Muscle layer of colon (tissue), 2 donors: ENCODE measurements around the gene RILPL2.
A peak's percentile ranks its signal among the peaks of the same experiment; 100 is the strongest.
"Not testable (repeated sequence)": the region's sequence is repeated elsewhere in the genome, so short reads cannot be mapped to it uniquely, and the experiment has no call there.

Experiments used
- H3K27ac ChIP-seq: one replicate; pipeline ENCODE4 v1.7.0; 2013; ENCODE audit warnings: low read depth, mild to moderate bottlenecking, low read length, moderate library complexity
- H3K27me3 ChIP-seq, 2 donors: one replicate each; pipeline ENCODE4 v1.7.0; 2013; ENCODE audit warnings: low read length in 2 of 2, mild to moderate bottlenecking in 2 of 2; ENCODE audit not compliant: insufficient read depth in 2 of 2, control insufficient read depth in 1 of 2
- H3K36me3 ChIP-seq: one replicate; pipeline ENCODE4 v1.7.0; 2013; ENCODE audit warnings: mild to moderate bottlenecking, low read length; ENCODE audit not compliant: insufficient read depth
- H3K4me1 ChIP-seq: one replicate; pipeline ENCODE4 v1.7.0; 2013; ENCODE audit warnings: mild to moderate bottlenecking, low read length; ENCODE audit not compliant: insufficient read depth
- H3K4me3 ChIP-seq, 2 donors: one replicate each; pipeline ENCODE4 v1.7.0; 2013; ENCODE audit warnings: low read length in 2 of 2, low read depth in 1 of 2, mild to moderate bottlenecking in 1 of 2, moderate library complexity in 1 of 2
- H3K9ac ChIP-seq: one replicate; pipeline ENCODE4 v1.7.0; 2013; ENCODE audit warnings: low read length
- H3K9me3 ChIP-seq: one replicate; pipeline ENCODE4 v1.7.0; 2013; ENCODE audit warnings: mild to moderate bottlenecking, low read length
- donor health status: abdominal sarcoma.
- donor health status: Adenocarcinoma of cecum.

RILPL2 gene

DNA sequence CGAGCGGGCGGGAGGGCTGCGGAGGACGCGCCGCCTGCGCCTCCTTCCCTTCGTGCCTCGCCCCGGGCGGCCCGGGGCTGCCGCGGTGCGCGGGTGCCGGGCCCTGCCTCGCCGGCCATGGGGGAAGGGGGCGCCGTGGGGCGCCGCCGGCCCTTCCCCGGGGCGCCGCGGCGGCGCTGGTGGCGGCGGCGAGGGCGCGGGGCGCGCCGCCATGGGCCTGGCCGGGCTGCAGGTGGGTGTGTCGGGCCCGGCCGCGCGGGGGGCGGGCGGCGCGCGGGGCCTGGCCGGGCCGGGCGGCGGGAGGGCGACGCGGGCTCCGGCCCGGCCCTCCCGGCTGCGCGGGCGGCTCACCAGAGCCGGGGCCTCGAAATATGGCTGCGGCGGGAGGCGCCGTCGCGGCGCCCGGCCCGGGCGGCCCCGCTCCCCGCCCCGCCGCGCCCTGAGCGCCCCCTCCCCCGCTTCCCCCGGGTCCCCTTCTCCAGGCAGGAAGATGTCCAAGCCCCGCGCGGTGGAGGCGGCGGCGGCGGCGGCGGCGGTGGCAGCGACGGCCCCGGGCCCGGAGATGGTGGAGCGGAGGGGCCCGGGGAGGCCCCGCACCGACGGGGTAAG lies 47.4 kb downstream of the RILPL2 start:
- H3K27ac ChIP-seq, result peak overlapping the region; percentile 68
- H3K4me3 ChIP-seq, result no peak overlapping the region
- H3K36me3 ChIP-seq, result peaks cover 13% of the 10 kb centered on the region
- no peaks in the 10 kb centered on the region for H3K27me3 ChIP-seq
- H3K4me1 ChIP-seq, result peaks cover 27% of the 10 kb centered on the region
- H3K9me3 ChIP-seq, result no peaks in the 10 kb centered on the region
- no peak overlapping the region for H3K9ac ChIP-seq

DNA sequence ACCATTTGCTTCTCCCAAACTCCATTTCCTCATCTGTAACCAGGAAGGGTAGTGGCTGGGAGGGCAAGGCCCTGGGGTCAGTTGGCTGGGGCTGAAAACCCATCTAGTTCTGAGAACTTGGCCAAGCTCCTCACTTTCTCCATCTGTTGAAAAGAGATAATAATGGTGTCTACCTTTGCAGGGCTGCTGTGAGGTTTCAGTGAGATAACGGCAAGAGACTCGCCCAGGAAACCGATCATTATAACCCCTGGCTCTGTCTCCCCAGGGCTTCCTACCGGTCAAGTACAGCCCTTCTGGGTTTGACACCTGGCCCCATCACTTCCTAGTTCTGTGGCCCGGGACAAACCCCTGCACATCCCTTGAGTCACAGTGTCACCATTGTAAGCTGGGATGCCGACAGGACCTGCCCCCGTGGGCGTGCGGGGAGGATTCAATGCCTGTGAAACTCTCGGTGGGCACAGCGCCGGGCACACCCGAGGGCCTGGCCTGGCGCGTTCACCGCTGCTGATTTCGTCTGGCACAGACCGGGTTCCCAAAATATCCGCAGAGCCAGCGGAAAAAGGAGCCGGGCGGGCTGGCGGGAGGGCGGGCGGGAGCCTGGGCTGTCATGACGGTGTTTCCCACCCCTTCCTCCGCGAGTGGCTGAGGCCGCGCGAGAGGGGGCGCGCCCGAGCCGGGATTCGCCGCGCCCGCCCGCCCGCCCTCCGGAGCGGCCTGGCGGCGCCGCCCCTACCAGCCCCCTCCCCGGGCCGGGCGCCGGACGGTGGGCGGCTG lies 48.1 kb downstream of the RILPL2 start:
- Histone ChIP-seq H3K4me1 (peaks cover 27% of the 10 kb centered on the region), H3K27ac (peak overlapping the region; percentile 92), H3K36me3 (peaks cover 13% of the 10 kb centered on the region), H3K4me3 (peak overlapping the region; percentile 30 to 61), H3K9ac (peak overlapping the region; percentile 30), H3K9me3 (no peaks in the 10 kb centered on the region), H3K27me3 (no peaks in the 10 kb centered on the region)

DNA sequence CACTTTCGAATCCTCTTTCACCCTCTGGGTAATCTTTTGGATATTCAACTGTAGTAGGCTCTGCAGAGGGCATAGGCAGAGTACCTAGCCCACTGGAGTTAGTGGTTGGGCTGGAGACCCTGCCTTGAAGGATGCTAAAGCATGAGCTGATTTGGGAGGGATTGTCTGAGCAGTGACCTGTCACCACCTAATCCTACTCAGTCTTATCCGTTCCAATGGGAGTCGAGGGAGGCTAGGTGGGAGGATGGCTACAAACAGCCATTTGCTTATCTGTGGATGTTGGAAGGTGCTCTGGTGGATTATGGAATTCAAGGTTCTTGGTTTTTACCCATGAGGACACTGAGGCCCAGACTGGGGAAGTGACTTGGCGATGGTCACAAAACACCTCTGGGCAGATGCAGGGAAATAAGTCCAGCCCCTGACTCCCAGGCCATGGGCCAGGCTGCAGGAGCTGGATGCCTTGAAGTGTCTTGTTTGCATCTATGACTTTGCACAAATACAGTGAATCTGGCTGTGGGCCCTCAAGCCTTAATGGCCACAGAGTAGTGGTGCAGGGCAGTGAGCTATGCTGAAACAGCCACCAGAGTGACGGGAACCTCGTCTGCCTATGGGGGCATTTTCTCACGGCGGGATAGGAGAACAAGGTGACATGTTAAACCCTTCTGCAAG lies 48.8 kb downstream of the RILPL2 start:
- H3K4me3 ChIP-seq, result peak overlapping the region; percentile 30 to 61
- peak overlapping the region; percentile 92 for H3K27ac ChIP-seq
- peaks cover 13% of the 10 kb centered on the region for H3K36me3 ChIP-seq
- H3K9me3 ChIP-seq, result no peaks in the 10 kb centered on the region
- H3K9ac ChIP-seq, result no peak overlapping the region
- peaks cover 27% of the 10 kb centered on the region for H3K4me1 ChIP-seq
- H3K27me3 ChIP-seq, result no peaks in the 10 kb centered on the region

DNA sequence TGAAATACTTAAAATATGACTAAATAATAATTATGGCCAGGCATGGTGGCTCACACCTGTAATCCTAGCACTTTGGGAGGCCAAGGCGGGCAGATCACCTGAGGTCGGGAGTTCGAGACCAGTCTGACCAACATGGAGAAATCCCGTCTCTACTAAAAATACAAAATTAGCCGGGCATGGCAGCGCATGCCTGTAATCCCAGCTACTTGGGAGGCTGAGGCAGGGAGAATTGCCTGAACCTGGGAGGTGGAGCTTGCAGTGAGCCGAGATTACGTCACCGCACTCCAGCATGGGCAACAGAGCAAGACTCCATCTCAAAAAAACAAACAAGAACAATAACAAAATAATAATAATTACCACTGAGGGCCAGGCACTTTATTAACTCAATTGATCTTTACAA lies 50.9 kb downstream of the RILPL2 start:
- H3K9me3 ChIP-seq, H3K27ac ChIP-seq, H3K36me3 ChIP-seq, H3K9ac ChIP-seq, H3K4me3 ChIP-seq, H3K27me3 ChIP-seq: not testable (repeated sequence)
- peaks cover 23% of the 10 kb centered on the region for H3K4me1 ChIP-seq

DNA sequence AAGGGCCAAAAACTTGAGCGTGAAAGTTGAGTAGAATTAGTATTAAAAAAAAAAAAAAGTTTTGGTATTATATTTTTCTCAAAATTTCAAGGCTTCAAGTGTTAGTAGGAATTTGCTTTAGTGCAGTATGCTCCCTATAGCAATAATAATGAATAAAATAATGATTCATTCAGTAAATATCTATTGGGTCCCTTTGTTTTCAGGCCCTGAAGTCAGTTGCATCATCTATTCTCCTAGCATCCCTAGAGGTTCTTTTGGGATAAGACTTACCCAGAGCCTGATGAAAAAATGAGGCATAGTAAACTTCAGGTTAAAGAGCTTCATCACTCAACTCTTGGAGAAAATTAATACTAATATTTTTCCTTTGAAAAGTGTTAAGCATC lies 51.5 kb downstream of the RILPL2 start:
- Histone ChIP-seq H3K27me3 (no peaks in the 10 kb centered on the region), H3K27ac (peak overlapping the region; percentile 68), H3K9ac (no peak overlapping the region), H3K4me1 (peaks cover 17% of the 10 kb centered on the region), H3K4me3 (peak overlapping the region; percentile 76 to 97), H3K36me3 (no peaks in the 10 kb centered on the region), H3K9me3 (no peaks in the 10 kb centered on the region)

DNA sequence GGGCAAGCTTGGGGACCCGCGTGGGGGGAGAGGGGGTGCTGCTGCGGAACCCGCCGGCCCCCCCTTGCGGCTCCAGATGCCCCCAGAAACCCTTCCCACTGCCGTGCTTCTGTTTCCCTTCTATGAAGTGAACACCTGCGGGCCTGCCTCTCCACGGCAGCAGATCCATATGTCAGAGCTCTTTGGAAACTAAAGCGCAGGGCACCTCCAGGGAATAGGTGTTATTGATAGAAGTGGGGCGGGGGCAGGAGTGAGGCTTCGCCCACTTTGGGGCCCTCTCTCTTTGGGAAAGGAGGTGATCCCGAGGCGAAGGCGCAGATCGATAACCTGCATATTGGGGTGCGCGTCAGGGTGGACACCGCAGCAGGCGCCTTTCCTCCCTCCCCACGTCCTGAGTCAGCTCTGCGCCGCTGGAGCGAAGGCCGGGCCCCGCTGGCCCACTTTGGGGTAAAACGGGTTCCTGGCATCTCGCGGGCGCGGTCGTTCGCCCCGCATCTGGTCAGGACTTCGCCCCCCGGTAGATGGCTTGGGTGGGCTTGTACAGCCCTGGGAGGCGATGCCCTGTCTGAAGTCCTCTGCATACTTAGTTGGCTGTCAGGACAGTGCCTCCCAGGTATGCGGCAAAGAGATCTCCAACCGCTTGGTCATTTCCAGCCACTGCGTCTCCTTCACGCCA lies 52.0 kb downstream of the RILPL2 start:
- H3K27ac ChIP-seq, result peak overlapping the region; percentile 68
- peak overlapping the region; percentile 76 to 97 for H3K4me3 ChIP-seq

DNA sequence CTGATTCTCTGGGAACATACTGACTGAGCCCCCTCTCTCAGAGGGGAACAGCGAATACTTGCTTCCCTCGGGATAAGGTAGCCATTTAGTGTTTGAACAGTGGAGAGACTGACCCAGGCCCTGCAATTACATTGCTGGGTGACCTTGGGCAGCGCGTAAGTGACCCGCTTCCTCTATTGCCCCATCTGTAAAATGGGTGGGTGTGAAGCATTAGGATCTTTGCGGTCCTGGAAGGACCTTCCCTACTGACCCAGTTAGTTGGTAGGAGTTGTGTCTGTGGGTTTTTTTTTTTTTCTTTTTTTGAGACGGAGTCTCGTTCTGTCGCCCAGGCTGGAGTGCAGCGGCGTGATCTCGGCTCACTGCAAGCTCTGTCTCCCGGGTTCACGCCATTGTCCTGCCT lies 53.8 kb downstream of the RILPL2 start:
- H3K9ac ChIP-seq, result no peak overlapping the region
- no peaks in the 10 kb centered on the region for H3K27me3 ChIP-seq
- no peak overlapping the region for H3K4me3 ChIP-seq
- peaks cover 8% of the 10 kb centered on the region for H3K4me1 ChIP-seq
- no peaks in the 10 kb centered on the region for H3K36me3 ChIP-seq
- no peaks in the 10 kb centered on the region for H3K9me3 ChIP-seq
- no peak overlapping the region for H3K27ac ChIP-seq

More for the DNA sequence above, 52.0 kb downstream of the RILPL2 start:
- no peak overlapping the region for H3K9ac ChIP-seq
- H3K36me3 ChIP-seq, result no peaks in the 10 kb centered on the region
- no peaks in the 10 kb centered on the region for H3K27me3 ChIP-seq
- H3K9me3 ChIP-seq, result no peaks in the 10 kb centered on the region
- H3K4me1 ChIP-seq, result peaks cover 15% of the 10 kb centered on the region

DNA sequence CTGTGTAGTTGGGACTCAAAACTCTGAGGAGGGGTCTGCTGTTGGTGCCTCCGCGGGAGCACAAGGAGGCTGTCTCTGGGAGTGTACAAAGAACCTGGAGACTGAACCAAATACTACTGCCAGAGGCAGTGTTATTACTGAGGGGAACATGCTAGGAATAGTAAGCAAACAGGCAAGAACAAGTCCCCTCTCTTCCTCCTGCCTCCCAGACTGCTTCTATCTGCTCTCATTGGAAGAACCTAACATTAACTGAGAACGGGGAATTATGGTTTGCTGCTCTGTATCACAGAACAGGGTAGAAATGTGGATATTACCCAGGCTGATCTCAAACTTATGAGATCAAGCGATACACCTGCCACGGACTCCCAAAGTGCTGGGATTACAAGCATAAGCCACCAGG lies 57.1 kb downstream of the RILPL2 start:
- H3K9me3 ChIP-seq, result no peaks in the 10 kb centered on the region
- H3K27ac ChIP-seq, result no peak overlapping the region
- peaks cover under 1% of the 10 kb centered on the region for H3K4me1 ChIP-seq
- H3K4me3 ChIP-seq, result no peak overlapping the region
- H3K27me3 ChIP-seq, result no peaks in the 10 kb centered on the region
- H3K36me3 ChIP-seq, result no peaks in the 10 kb centered on the region
- H3K9ac ChIP-seq, result no peak overlapping the region

DNA sequence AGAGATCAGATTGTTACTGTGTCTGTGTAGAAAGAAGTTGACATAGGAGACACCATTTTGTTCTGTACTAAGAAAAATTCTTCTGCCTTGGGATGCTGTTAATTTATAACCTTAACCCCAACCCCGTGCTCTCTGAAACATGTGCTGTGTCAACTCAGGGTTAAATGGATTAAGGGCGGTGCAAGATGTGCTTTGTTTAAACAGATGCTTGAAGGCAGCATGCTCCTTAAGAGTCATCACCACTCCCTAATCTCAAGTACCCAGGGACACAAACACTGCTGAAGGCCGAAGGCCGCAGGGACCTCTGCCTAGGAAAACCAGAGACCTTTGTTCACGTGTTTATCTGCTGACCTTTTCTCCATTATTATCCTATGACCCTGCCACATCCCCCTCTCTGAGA lies 64.1 kb downstream of the RILPL2 start:
- H3K27ac ChIP-seq, H3K4me3 ChIP-seq, H3K9me3 ChIP-seq, H3K4me1 ChIP-seq, H3K36me3 ChIP-seq, H3K27me3 ChIP-seq, H3K9ac ChIP-seq: not testable (repeated sequence)

DNA sequence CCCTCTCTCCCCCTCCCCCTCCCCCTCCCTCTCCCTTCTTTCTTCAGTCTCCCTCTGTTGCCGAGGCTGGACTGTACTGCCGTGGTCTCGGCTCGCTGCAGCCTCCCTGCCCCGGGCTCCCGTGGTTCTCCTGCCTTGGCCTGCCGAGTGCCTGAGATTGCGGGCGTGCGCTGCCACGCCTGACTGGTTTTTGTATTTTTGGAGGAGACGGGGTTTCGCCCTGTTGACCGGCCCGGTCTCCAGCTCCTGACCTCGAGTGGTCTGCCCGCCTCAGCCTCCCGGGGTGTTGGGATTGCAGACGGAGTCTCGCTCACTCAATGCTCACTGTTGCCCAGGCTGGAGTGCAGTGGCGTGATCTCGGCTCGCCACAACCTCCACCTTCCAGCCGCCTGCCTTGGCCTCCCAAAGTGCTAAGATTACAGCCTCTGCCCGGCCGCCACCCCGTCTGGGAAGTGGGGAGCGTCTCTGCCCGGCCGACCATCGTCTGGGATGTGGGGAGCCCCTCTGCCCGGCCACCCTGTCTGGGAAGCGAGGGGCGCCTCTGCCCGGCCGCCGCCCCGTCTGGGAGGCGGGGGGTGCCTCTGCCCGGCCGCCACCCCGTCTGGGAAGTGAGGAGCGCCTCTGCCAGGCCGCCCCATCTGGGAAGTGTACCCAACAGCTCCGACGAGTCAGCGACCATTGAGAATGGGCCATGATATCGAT lies 64.7 kb downstream of the RILPL2 start:
- not testable (repeated sequence) for H3K4me1 ChIP-seq, H3K9ac ChIP-seq, H3K36me3 ChIP-seq, H3K27me3 ChIP-seq, H3K9me3 ChIP-seq, H3K27ac ChIP-seq, H3K4me3 ChIP-seq

DNA sequence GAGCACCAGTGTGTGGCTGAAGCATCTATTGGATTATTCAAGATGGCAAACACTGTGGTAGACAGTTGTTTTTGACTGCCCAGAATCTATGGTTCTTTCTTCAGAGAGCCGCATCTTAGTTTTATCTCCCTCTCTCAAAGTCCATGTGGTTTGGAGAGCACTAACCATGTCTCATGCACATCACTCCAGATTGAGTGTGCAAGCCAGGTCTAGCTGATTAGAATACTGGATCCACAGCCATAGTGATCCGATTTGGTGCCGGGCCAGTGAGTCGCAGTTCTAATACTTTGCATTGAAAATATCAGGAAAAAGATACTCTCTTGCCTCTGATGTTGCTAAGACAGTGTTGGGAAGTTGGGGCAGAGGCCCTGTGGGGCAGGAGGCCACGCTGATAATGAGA lies 67.3 kb downstream of the RILPL2 start:
- Histone ChIP-seq H3K27me3 (no peaks in the 10 kb centered on the region), H3K9me3 (no peaks in the 10 kb centered on the region), H3K4me1 (no peaks in the 10 kb centered on the region), H3K9ac (no peak overlapping the region), H3K4me3 (no peak overlapping the region), H3K27ac (no peak overlapping the region), H3K36me3 (no peaks in the 10 kb centered on the region)
